ENCODE results near the gene AFF3. TPM values are rescaled to one million over a fixed set of nuclear protein-coding genes. Genes with fewer than 3 reads are reported as not detected.
A peak's percentile ranks its signal among the peaks of the same experiment; 100 is the strongest.

AFF3 gene
- total and polyA plus RNA-seq, 2 of the 4 experiments (the other 2 are of a cell fraction): 12.9 to 14.3 TPM

GRCh38 chr2:99858951-99859596, 283.3 kb downstream of the AFF3 start:
- H2BK5ac ChIP-seq (ENCODE audit: low read depth, low read length, poor library complexity, severe bottlenecking): peak overlapping the region; percentile 12
- in situ Hi-C loops (cut with MboI; ENCODE audit: low sequenced_read_pairs): no loop called here

More at GRCh38 chr2:99858951-99859596, 283.3 kb downstream of the AFF3 start:
- Histone ChIP-seq H2AFZ (replicated peaks; ENCODE audit: low read length, poor library complexity) (no peak overlapping the region), H3K4me2 (ENCODE audit: low read depth, low read length) (peak overlapping the region; percentile 29; the same call in 1 of the 2 replicates), H4K20me1 (ENCODE audit: insufficient read depth, low read length) (no peaks in the 10 kb centered on the region), H3K9me1 (ENCODE audit: insufficient read depth, low read length) (peaks cover 7% of the 10 kb centered on the region), H4K5ac (ENCODE audit: low read depth, low read length) (peak overlapping the region; percentile 62), H2AK9ac (replicated peaks; ENCODE audit: low read depth, low read length, poor library complexity) (no peak overlapping the region), H3K4ac (ENCODE audit: low read depth, low read length) (peak overlapping the region; percentile 39), H3K56ac (ENCODE audit: extremely low read depth, insufficient read depth, low read length) (no peak overlapping the region), H2AK5ac (ENCODE audit: low read depth, low read length) (0 out of 2 replicates have a peak overlapping the region, but pooled peaks have one; percentile 6), H2BK120ac (ENCODE audit: low read depth, low read length) (peak overlapping the region; percentile 26), H3K79me1 (ENCODE audit: low read depth in 1 of 2, low read length in 2 of 2) (peaks cover 5 to 25% of the 10 kb centered on the region in 2 experiments; a peak in 3 of 4 replicates), H3K14ac (replicated peaks; ENCODE audit: low read depth, low read length) (peak overlapping the region; percentile 5; the same call in 1 of the 2 replicates), H4K91ac (ENCODE audit: insufficient read depth, low read depth, low read length) (peak overlapping the region; percentile 67), H3K4me1 (ENCODE audit: control insufficient read depth, insufficient read depth, low read length) (peaks cover 28% of the 10 kb centered on the region), H2BK15ac (ENCODE audit: low read depth, low read length) (peak overlapping the region; percentile 23), H3K9me3 (ENCODE audit: control insufficient read depth, insufficient read depth, low read length) (no peaks in the 10 kb centered on the region), H3K9ac (ENCODE audit: low read depth, low read length) (no peak overlapping the region), H3K23ac (ENCODE audit: low read depth, low read length) (peak overlapping the region; percentile 2; the same call in 1 of the 2 replicates), H3K27me3 (ENCODE audit: control insufficient read depth, insufficient read depth, low read length) (no peaks in the 10 kb centered on the region), H4K8ac (ENCODE audit: low read depth in 2 of 2, low read length in 2 of 2) (peak overlapping the region; percentile 46 to 48; a peak in 3 of 4 replicates), H2BK20ac (ENCODE audit: low read depth, low read length) (peak overlapping the region; percentile 30), H3K4me3 (ENCODE audit: insufficient read depth, low read depth, low read length) (no peak overlapping the region), H3K18ac (ENCODE audit: low read depth, low read length) (peak overlapping the region; percentile 62), H3K27ac (ENCODE audit: insufficient read depth, low read length) (peak overlapping the region; percentile 42; the same call in 1 of the 2 replicates), H3K36me3 (ENCODE audit: control insufficient read depth, insufficient read depth, low read length) (no peaks in the 10 kb centered on the region)
- intact Hi-C loops (cut with micrococcal nuclease): no loop called here
- no TSS peak for BruUV-seq (replicated peaks)
- POLR2A ChIA-PET (ENCODE audit: unreplicated experiment): no interaction called here
- CTCF ChIA-PET: interaction anchor here (0.7 to 1.5 kb wide), 3 partner anchors 9 to 130 kb away, joined by 3 read pairs; no protein-coding TSS in a partner anchor
- DNase-seq (peak; percentile 83), ATAC-seq (ENCODE audit: low read depth) (no peak)
- no CpG with 5 or more reads among the region's 6 CpGs for WGBS, 2 experiments (ENCODE audit: extremely low coverage in 2 of 2, insufficient read length in 1 of 2)
- TF ChIP-seq RFX5 (IDR thresholded peaks at IDR 0.05; ENCODE audit: low read depth, low read length): no peak
- peak; percentile 73 for TF ChIP-seq CEBPB (IDR thresholded peaks at IDR 0.05; ENCODE audit: low read depth, low read length)
- dilution Hi-C loops (cut with HindIII; ENCODE audit: low sequenced_read_pairs, unreplicated experiment): no loop called here

Measured in IMR-90 (cell line).